CD8-positive, alpha-beta memory T cell (primary cell): Measurements from ENCODE around the gene DHRS4. TPM values are rescaled to one million over a fixed set of nuclear protein-coding genes. Genes with fewer than 3 reads are reported as not detected.
A peak's percentile ranks its signal among the peaks of the same experiment; 100 is the strongest.

Experiments
- CTCF ChIA-PET: fragments of 350-600 bp; sonication (Branson Sonifier 250); formaldehyde crosslinking; loops from one replicate; lab custom pipeline; 2021; ENCODE audit warnings: antibody characterized with exemption; lab: Charles Lee
- POLR2A ChIA-PET: fragments of 350-600 bp; sonication (Branson Sonifier 250); formaldehyde crosslinking; loops from one replicate; lab custom pipeline; 2021; ENCODE audit warnings: antibody characterized with exemption; lab: Charles Lee
- DNase-seq, 5 donors: peaks; one replicate each; pipeline versions ENCODE4 v3.0.0 to v3.0.0-alpha.2; 2020 to 2022; ENCODE audit warnings: mixed read lengths in 1 of 5
- H3K27ac ChIP-seq: one replicate; pipeline ENCODE4 v1.7.0; 2013; ENCODE audit warnings: low read depth, mild to moderate bottlenecking, low read length, moderate library complexity
- H3K27me3 ChIP-seq: 2 replicates; pipeline ENCODE4 v1.7.0; 2013; ENCODE audit warnings: low read length, mild to moderate bottlenecking; ENCODE audit not compliant: insufficient read depth, poor library complexity, severe bottlenecking
- H3K36me3 ChIP-seq: 2 replicates; pipeline ENCODE4 v1.7.0; 2013; ENCODE audit warnings: mild to moderate bottlenecking, low read length, moderate library complexity; ENCODE audit not compliant: insufficient read depth
- H3K4me1 ChIP-seq: 2 replicates; pipeline ENCODE4 v1.7.0; 2013; ENCODE audit warnings: mild to moderate bottlenecking, low read length, moderate library complexity; ENCODE audit not compliant: insufficient read depth
- H3K4me3 ChIP-seq: 2 replicates; pipeline ENCODE4 v1.7.0; 2013; ENCODE audit warnings: mild to moderate bottlenecking, low read length
- H3K9me3 ChIP-seq: 2 replicates; pipeline ENCODE4 v1.7.0; 2013; ENCODE audit warnings: mild to moderate bottlenecking, low read length
- H3K27ac Mint-ChIP-seq, 8 donors: one replicate each; pipeline ENCODE4 v1.8.0; 2020 to 2021; ENCODE audit warnings: mixed read lengths in 8 of 8, mild to moderate bottlenecking in 6 of 8, inconsistent platforms in 3 of 8, moderate library complexity in 3 of 8
- H3K27me3 Mint-ChIP-seq, 2 donors: one replicate each; pipeline ENCODE4 v1.8.0; 2020 to 2021; ENCODE audit warnings: mixed read lengths in 2 of 2, mild to moderate bottlenecking in 1 of 2, moderate library complexity in 1 of 2
- H3K36me3 Mint-ChIP-seq, 3 donors: one replicate each; pipeline ENCODE4 v1.8.0; 2020 to 2021; ENCODE audit warnings: mixed read lengths in 3 of 3, inconsistent platforms in 1 of 3, mild to moderate bottlenecking in 1 of 3
- H3K4me1 Mint-ChIP-seq, 3 donors: one replicate each; pipeline ENCODE4 v1.8.0; 2020 to 2021; ENCODE audit warnings: mixed read lengths in 3 of 3, inconsistent platforms in 1 of 3, mild to moderate bottlenecking in 1 of 3
- H3K4me3 Mint-ChIP-seq, 7 donors: one replicate each; pipeline ENCODE4 v1.8.0; 2020 to 2021; ENCODE audit warnings: mixed read lengths in 7 of 7, mild to moderate bottlenecking in 6 of 7, moderate library complexity in 4 of 7, inconsistent platforms in 2 of 7
- H3K9me3 Mint-ChIP-seq, 5 donors: one replicate each; pipeline ENCODE4 v1.8.0; 2020 to 2022; ENCODE audit warnings: mixed read lengths in 5 of 5, mild to moderate bottlenecking in 3 of 5, moderate library complexity in 2 of 5, inconsistent platforms in 1 of 5
- polyA plus RNA-seq: library from polyadenylated mRNA; unstranded; fragments of 300-500 nt; fragmentation: Illumina TruSeq; gene quantifications from one replicate; pipeline ENCODE4 v1.2.3, GENCODE V29; 2021
- total RNA-seq, 2 experiments: library from RNA; stranded (reverse); gene quantifications; one replicate each; pipeline ENCODE4 v1.2.3, GENCODE V29; 2021

DHRS4 gene
- total and polyA plus RNA-seq, 3 experiments from 2014 or later = 24.0 to 42.0 (median 25.2) TPM

- H3K36me3 ChIP-seq = no peaks in the 10 kb centered on the region
- H3K9me3 Mint-ChIP-seq = peaks cover 0 to 6% (median 2%) of the 10 kb centered on the region in 5 donors
- no peaks in the 10 kb centered on the region for H3K4me1 Mint-ChIP-seq
- POLR2A ChIA-PET = no interaction called here
- H3K27me3 Mint-ChIP-seq = peaks cover 7 to 8% of the 10 kb centered on the region in 2 donors
- no peaks in the 10 kb centered on the region for H3K36me3 Mint-ChIP-seq
- no peaks in the 10 kb centered on the region for H3K9me3 ChIP-seq
- H3K27me3 ChIP-seq = no peaks in the 10 kb centered on the region
- no peak overlapping the region for H3K27ac Mint-ChIP-seq
- H3K4me3 Mint-ChIP-seq = no peak overlapping the region
- CTCF ChIA-PET = interaction anchor here (2.0 kb wide), 1 partner anchor 337 kb away, joined by 6 read pairs; no protein-coding TSS in a partner anchor
- no peak for DNase-seq
- no peak overlapping the region for H3K27ac ChIP-seq
- no peak overlapping the region for H3K4me3 ChIP-seq
- no peaks in the 10 kb centered on the region for H3K4me1 ChIP-seq
These were observed 28.0 kb upstream of the DHRS4 start for GRCh38 chr14:23925523-23926075.

GRCh38 chr14:23926543-23926942, 27.0 kb upstream of the DHRS4 start:
- H3K27me3 ChIP-seq = no peaks in the 10 kb centered on the region
- no peaks in the 10 kb centered on the region for H3K4me1 ChIP-seq
- no peak overlapping the region for H3K27ac ChIP-seq
- Mint-ChIP-seq H3K36me3 (no peaks in the 10 kb centered on the region), H3K4me1 (no peaks in the 10 kb centered on the region), H3K9me3 (peaks cover 0 to 5% (median 2%) of the 10 kb centered on the region in 5 donors), H3K4me3 (no peak overlapping the region), H3K27ac (no peak overlapping the region), H3K27me3 (peaks cover 7 to 8% of the 10 kb centered on the region in 2 donors)
- POLR2A ChIA-PET = no interaction called here
- CTCF ChIA-PET = interaction anchor here (2.0 kb wide), 1 partner anchor 338 kb away, joined by 6 read pairs; no protein-coding TSS in a partner anchor
- H3K4me3 ChIP-seq = no peak overlapping the region
- no peak for DNase-seq
- no peaks in the 10 kb centered on the region for H3K9me3 ChIP-seq
- H3K36me3 ChIP-seq = no peaks in the 10 kb centered on the region

GRCh38 chr14:23929136-23929535, 24.4 kb upstream of the DHRS4 start:
- Mint-ChIP-seq H3K27ac (no peak overlapping the region), H3K4me1 (no peaks in the 10 kb centered on the region), H3K36me3 (no peaks in the 10 kb centered on the region), H3K9me3 (no peaks in the 10 kb centered on the region), H3K4me3 (no peak overlapping the region), H3K27me3 (peaks cover 4 to 8% of the 10 kb centered on the region in 2 donors)
- Histone ChIP-seq H3K27ac (no peak overlapping the region), H3K9me3 (no peaks in the 10 kb centered on the region), H3K4me1 (no peaks in the 10 kb centered on the region), H3K27me3 (no peaks in the 10 kb centered on the region), H3K36me3 (no peaks in the 10 kb centered on the region), H3K4me3 (no peak overlapping the region)
- CTCF ChIA-PET = interaction anchor here (0.7 to 2.1 kb wide), 4 partner anchors 25 to 340 kb away, joined by 3 to 10 read pairs (median 3); partner anchors contain the start of gene DHRS4
- no peak for DNase-seq
- POLR2A ChIA-PET = no interaction called here

- Histone ChIP-seq H3K27me3 (no peaks in the 10 kb centered on the region), H3K9me3 (no peaks in the 10 kb centered on the region), H3K4me1 (no peaks in the 10 kb centered on the region), H3K27ac (no peak overlapping the region), H3K36me3 (no peaks in the 10 kb centered on the region), H3K4me3 (no peak overlapping the region)
- Mint-ChIP-seq H3K27me3 (peaks cover 4 to 8% of the 10 kb centered on the region in 2 donors), H3K27ac (no peak overlapping the region), H3K9me3 (no peaks in the 10 kb centered on the region), H3K4me1 (no peaks in the 10 kb centered on the region), H3K36me3 (no peaks in the 10 kb centered on the region), H3K4me3 (no peak overlapping the region)
- DNase-seq = peak; percentile 59 to 85 (median 71)
- ChIA-PET CTCF (interaction anchor here (0.9 to 2.7 kb wide), 5 partner anchors 24 to 341 kb away, joined by 3 to 26 read pairs (median 10); partner anchors contain the start of gene DHRS4), POLR2A (interaction anchor here (0.6 kb wide), 1 partner anchor 196 kb away, joined by 4 read pairs; no protein-coding TSS in a partner anchor)
These were observed 23.7 kb upstream of the DHRS4 start for GRCh38 chr14:23929822-23930294.

- Mint-ChIP-seq H3K36me3 (no peaks in the 10 kb centered on the region), H3K9me3 (no peaks in the 10 kb centered on the region), H3K4me1 (no peaks in the 10 kb centered on the region), H3K27me3 (peaks cover 4 to 8% of the 10 kb centered on the region in 2 donors), H3K27ac (no peak overlapping the region), H3K4me3 (no peak overlapping the region)
- H3K9me3 ChIP-seq = no peaks in the 10 kb centered on the region
- ChIA-PET POLR2A (no interaction called here), CTCF (interaction anchor here (2.1 to 2.7 kb wide), 3 partner anchors 23 to 342 kb away, joined by 10 to 26 read pairs (median 11); partner anchors contain the start of gene DHRS4)
- H3K27me3 ChIP-seq = no peaks in the 10 kb centered on the region
- H3K4me3 ChIP-seq = no peak overlapping the region
- H3K4me1 ChIP-seq = no peaks in the 10 kb centered on the region
- no peaks in the 10 kb centered on the region for H3K36me3 ChIP-seq
- DNase-seq = no peak
- no peak overlapping the region for H3K27ac ChIP-seq
These were observed 22.8 kb upstream of the DHRS4 start for GRCh38 chr14:23930742-23931141.

GRCh38 chr14:23931721-23932289, 21.8 kb upstream of the DHRS4 start:
- no peak overlapping the region for H3K27ac Mint-ChIP-seq
- Histone ChIP-seq H3K36me3 (no peaks in the 10 kb centered on the region), H3K9me3 (no peaks in the 10 kb centered on the region), H3K4me3 (no peak overlapping the region), H3K27ac (no peak overlapping the region), H3K27me3 (no peaks in the 10 kb centered on the region), H3K4me1 (no peaks in the 10 kb centered on the region)
- H3K4me3 Mint-ChIP-seq = no peak overlapping the region
- H3K9me3 Mint-ChIP-seq = no peaks in the 10 kb centered on the region
- peaks cover 4 to 10% of the 10 kb centered on the region in 2 donors for H3K27me3 Mint-ChIP-seq
- no peaks in the 10 kb centered on the region for H3K4me1 Mint-ChIP-seq
- DNase-seq = no peak
- H3K36me3 Mint-ChIP-seq = no peaks in the 10 kb centered on the region
- ChIA-PET POLR2A (no interaction called here), CTCF (interaction anchor here (2.5 to 2.7 kb wide), 2 partner anchors 300 to 343 kb away, joined by 11 to 26 read pairs; no protein-coding TSS in a partner anchor)

- DNase-seq = no peak
- no peaks in the 10 kb centered on the region for H3K27me3 ChIP-seq
- Mint-ChIP-seq H3K9me3 (no peaks in the 10 kb centered on the region), H3K4me1 (no peaks in the 10 kb centered on the region), H3K4me3 (no peak overlapping the region), H3K27me3 (peaks cover 4 to 10% of the 10 kb centered on the region in 2 donors), H3K27ac (peak overlapping the region in 1 of 8 donors; percentile 48), H3K36me3 (no peaks in the 10 kb centered on the region)
- H3K4me1 ChIP-seq = no peaks in the 10 kb centered on the region
- H3K27ac ChIP-seq = no peak overlapping the region
- no peaks in the 10 kb centered on the region for H3K9me3 ChIP-seq
- H3K4me3 ChIP-seq = no peak overlapping the region
- no peaks in the 10 kb centered on the region for H3K36me3 ChIP-seq
- ChIA-PET POLR2A (no interaction called here), CTCF (interaction anchor here (1.0 to 2.7 kb wide), 3 partner anchors 21 to 344 kb away, joined by 3 to 26 read pairs (median 5); partner anchors contain the start of gene DHRS4)
These were observed 20.9 kb upstream of the DHRS4 start for GRCh38 chr14:23932639-23933038.
